Measurements from ENCODE around the gene ZNF845. TPM values are rescaled to one million over a fixed set of nuclear protein-coding genes. Genes with fewer than 3 reads are reported as not detected.

ZNF845 gene
- total RNA-seq, 1 experiment from 2014 or later, result 8.6 TPM

GRCh38 chr19:53388168-53388567, 54.6 kb downstream of the ZNF845 start:
- ChIA-PET CTCF (no interaction called here), POLR2A (ENCODE audit: low non-redundant PET) (no interaction called here)
- no peak overlapping the region for H3K4me3 ChIP-seq (ENCODE audit: low read depth, low read length, poor library complexity, severe bottlenecking)
- no peak for DNase-seq (ENCODE audit: low spot score)
- H3K36me3 ChIP-seq (ENCODE audit: insufficient read depth, low read length, poor library complexity, severe bottlenecking), result no peaks in the 10 kb centered on the region
- intact Hi-C loops (cut with micrococcal nuclease; ENCODE audit: unreplicated experiment), result no loop called here
- no peaks in the 10 kb centered on the region for H3K4me1 ChIP-seq (ENCODE audit: insufficient read depth, low read length, poor library complexity, severe bottlenecking)
- no peaks in the 10 kb centered on the region for H3K27me3 ChIP-seq (replicated peaks; ENCODE audit: insufficient read depth, low read depth, low read length, poor library complexity)
- no TSS peak for BruUV-seq (replicated peaks)
- no peak for TF ChIP-seq CTCF (conservative IDR thresholded peaks at IDR 0.05; ENCODE audit: low read depth, low read length)
- no peak for TF ChIP-seq EZH2 (IDR thresholded peaks at IDR 0.05; ENCODE audit: borderline replicate concordance, low read depth, low read length, poor library complexity, severe bottlenecking)
- no peak overlapping the region for H3K27ac ChIP-seq (ENCODE audit: low read depth, low read length, poor library complexity, severe bottlenecking)
- peaks cover 18% of the 10 kb centered on the region for H3K9me3 ChIP-seq (ENCODE audit: low read depth, low read length, poor library complexity, severe bottlenecking)

- no peaks in the 10 kb centered on the region for H3K27me3 ChIP-seq (replicated peaks; ENCODE audit: insufficient read depth, low read depth, low read length, poor library complexity)
- no peak for DNase-seq (ENCODE audit: low spot score)
- H3K36me3 ChIP-seq (ENCODE audit: insufficient read depth, low read length, poor library complexity, severe bottlenecking), result no peaks in the 10 kb centered on the region
- H3K4me1 ChIP-seq (ENCODE audit: insufficient read depth, low read length, poor library complexity, severe bottlenecking), result no peaks in the 10 kb centered on the region
- H3K4me3 ChIP-seq (ENCODE audit: low read depth, low read length, poor library complexity, severe bottlenecking), result no peak overlapping the region
- no peak for TF ChIP-seq EZH2 (IDR thresholded peaks at IDR 0.05; ENCODE audit: borderline replicate concordance, low read depth, low read length, poor library complexity, severe bottlenecking)
- no peak for TF ChIP-seq CTCF (conservative IDR thresholded peaks at IDR 0.05; ENCODE audit: low read depth, low read length)
- peaks cover 12% of the 10 kb centered on the region for H3K9me3 ChIP-seq (ENCODE audit: low read depth, low read length, poor library complexity, severe bottlenecking)
- CTCF ChIA-PET, result no interaction called here
- intact Hi-C loops (cut with micrococcal nuclease; ENCODE audit: unreplicated experiment), result no loop called here
- BruUV-seq (replicated peaks), result no TSS peak
- no peak overlapping the region for H3K27ac ChIP-seq (ENCODE audit: low read depth, low read length, poor library complexity, severe bottlenecking)
- POLR2A ChIA-PET (ENCODE audit: low non-redundant PET), result no interaction called here
These were observed 55.4 kb downstream of the ZNF845 start for GRCh38 chr19:53388904-53389303.

GRCh38 chr19:53389571-53389970, 56.0 kb downstream of the ZNF845 start:
- H3K36me3 ChIP-seq (ENCODE audit: insufficient read depth, low read length, poor library complexity, severe bottlenecking), result no peaks in the 10 kb centered on the region
- no peaks in the 10 kb centered on the region for H3K4me1 ChIP-seq (ENCODE audit: insufficient read depth, low read length, poor library complexity, severe bottlenecking)
- TF ChIP-seq CTCF (conservative IDR thresholded peaks at IDR 0.05; ENCODE audit: low read depth, low read length) (no peak), EZH2 (IDR thresholded peaks at IDR 0.05; ENCODE audit: borderline replicate concordance, low read depth, low read length, poor library complexity, severe bottlenecking) (no peak)
- H3K27ac ChIP-seq (ENCODE audit: low read depth, low read length, poor library complexity, severe bottlenecking), result no peak overlapping the region
- DNase-seq (ENCODE audit: low spot score), result no peak
- H3K27me3 ChIP-seq (replicated peaks; ENCODE audit: insufficient read depth, low read depth, low read length, poor library complexity), result no peaks in the 10 kb centered on the region
- no peak overlapping the region for H3K4me3 ChIP-seq (ENCODE audit: low read depth, low read length, poor library complexity, severe bottlenecking)
- peaks cover 12% of the 10 kb centered on the region for H3K9me3 ChIP-seq (ENCODE audit: low read depth, low read length, poor library complexity, severe bottlenecking)
- ChIA-PET CTCF (no interaction called here), POLR2A (ENCODE audit: low non-redundant PET) (no interaction called here)
- BruUV-seq (replicated peaks), result no TSS peak
- intact Hi-C loops (cut with micrococcal nuclease; ENCODE audit: unreplicated experiment), result no loop called here

Data from A673 (cell line).